Caco-2 (cell line): ENCODE measurements around the gene ZFHX3. TPM values are rescaled to one million over a fixed set of nuclear protein-coding genes. Genes with fewer than 3 reads are reported as not detected.

ENCODE experiments used
- BruUV-seq: library from RNA; stranded (reverse); fragments of 400-500 nt; replicated peaks from 2 replicates; lab custom pipeline; 2021; lab: Mats Ljungman, UMichigan
- CTCF ChIA-PET: fragments of 300-600 bp; sonication (Branson Sonifier 250); formaldehyde crosslinking; loops from one replicate; lab custom pipeline; 2022; ENCODE audit warnings: antibody characterized with exemption; lab: Charles Lee
- POLR2A ChIA-PET: fragments of 300-600 bp; sonication (Branson Sonifier 250); formaldehyde crosslinking; loops from one replicate; lab custom pipeline; 2022; ENCODE audit warnings: antibody characterized with exemption; lab: Charles Lee
- DNase-seq, 2 experiments: peaks; one replicate each; pipeline versions ENCODE4 v3.0.0 to v3.0.0-alpha.2; 2020 to 2022
- H3K27me3 ChIP-seq: replicated peaks from 2 replicates; pipeline ENCODE4 v1.6.0; 2011; ENCODE audit warnings: low read length; ENCODE audit not compliant: control insufficient read depth, insufficient read depth
- H3K36me3 ChIP-seq: 2 replicates; pipeline ENCODE4 v1.5.1; 2011; ENCODE audit warnings: low read length; ENCODE audit not compliant: control insufficient read depth, insufficient read depth
- H3K4me1 ChIP-seq: fragments of 250-450 bp; sonication (Bioruptor Pico); 2 replicates; pipeline ENCODE4 v1.5.1; 2020; ENCODE audit warnings: mild to moderate bottlenecking
- H3K4me3 ChIP-seq: 2 replicates; pipeline ENCODE4 v1.5.1; 2011; ENCODE audit warnings: low read depth, mild to moderate bottlenecking, control low read depth, low read length
- H3K9me3 ChIP-seq: fragments of 250-450 bp; sonication (Bioruptor Pico); 2 replicates; pipeline ENCODE4 v1.5.1; 2020; ENCODE audit warnings: mild to moderate bottlenecking, moderate library complexity
- H3K27ac Mint-ChIP-seq: one replicate; pipeline ENCODE4 v1.8.0; 2022; ENCODE audit warnings: mixed read lengths; ENCODE audit not compliant: unreplicated experiment
- H3K27me3 Mint-ChIP-seq: one replicate; pipeline ENCODE4 v1.8.0; 2022; ENCODE audit warnings: mixed read lengths; ENCODE audit not compliant: insufficient read depth, unreplicated experiment
- H3K36me3 Mint-ChIP-seq: one replicate; pipeline ENCODE4 v1.8.0; 2022; ENCODE audit warnings: mild to moderate bottlenecking, mixed read lengths; ENCODE audit not compliant: insufficient read depth, unreplicated experiment
- H3K4me1 Mint-ChIP-seq: one replicate; pipeline ENCODE4 v1.8.0; 2022; ENCODE audit warnings: low read depth, mixed read lengths; ENCODE audit not compliant: unreplicated experiment
- H3K4me3 Mint-ChIP-seq: one replicate; pipeline ENCODE4 v1.8.0; 2022; ENCODE audit warnings: mild to moderate bottlenecking, moderate library complexity, mixed read lengths; ENCODE audit not compliant: unreplicated experiment
- H3K9me3 Mint-ChIP-seq: one replicate; pipeline ENCODE4 v1.8.0; 2022; ENCODE audit warnings: mixed read lengths; ENCODE audit not compliant: unreplicated experiment
- CTCF ChIP-seq, 2 experiments: fragments of 200-600 bp in 1 of 2; IDR thresholded peaks; 1 replicate in 1 of 2; 2 replicates in 1 of 2; pipeline versions ENCODE4 v1.5.1 to v1.8.0; 2011 to 2022; ENCODE audit warnings: antibody characterized with exemption in 1 of 2, control low read depth in 1 of 2, inconsistent platforms in 1 of 2, low read depth in 1 of 2, low read length in 1 of 2, mild to moderate bottlenecking in 1 of 2, moderate library complexity in 1 of 2; ENCODE audit not compliant: insufficient read depth in 1 of 2, severe bottlenecking in 1 of 2, unreplicated experiment in 1 of 2
- intact Hi-C: fragments of 100-400 bp; cut with micrococcal nuclease; formaldehyde crosslinking; loops from one replicate; pipeline ENCODE4 v1.10.0; 2022; ENCODE audit not compliant: unreplicated experiment
- total RNA-seq: library from RNA; stranded (reverse); gene quantifications from 2 replicates; pipeline ENCODE4 v1.2.3, GENCODE V29; 2022

The ZFHX3 gene
- total RNA-seq, 1 experiment from 2014 or later = 39.9 TPM

- POLR2A ChIA-PET = no interaction called here
- CTCF ChIA-PET = no interaction called here
- H3K36me3 ChIP-seq = no peaks in the 10 kb centered on the region
- Mint-ChIP-seq H3K27ac (no peak overlapping the region), H3K4me3 (no peak overlapping the region), H3K4me1 (peaks cover 6% of the 10 kb centered on the region), H3K27me3 (no peaks in the 10 kb centered on the region), H3K36me3 (no peaks in the 10 kb centered on the region), H3K9me3 (no peaks in the 10 kb centered on the region)
- H3K4me1 ChIP-seq = peaks cover 10% of the 10 kb centered on the region
- no peaks in the 10 kb centered on the region for H3K9me3 ChIP-seq
- intact Hi-C loops = no loop called here
- no peak for TF ChIP-seq CTCF (IDR thresholded peaks at IDR 0.05; ENCODE audit: insufficient read depth in 1 of 2, low read depth in 1 of 2, low read length in 1 of 2, severe bottlenecking in 1 of 2, unreplicated experiment in 1 of 2)
- no TSS peak for BruUV-seq
- H3K4me3 ChIP-seq = no peak overlapping the region
- DNase-seq = no peak
- H3K27me3 ChIP-seq = no peaks in the 10 kb centered on the region
These were observed 308.4 kb downstream of the ZFHX3 start for GRCh38 chr16:72739577-72739976.

- ChIA-PET POLR2A (no interaction called here), CTCF (no interaction called here)
- Mint-ChIP-seq H3K9me3 (peaks cover 19% of the 10 kb centered on the region), H3K4me3 (no peak overlapping the region), H3K36me3 (no peaks in the 10 kb centered on the region), H3K4me1 (peaks cover 6% of the 10 kb centered on the region), H3K27ac (no peak overlapping the region), H3K27me3 (peaks cover 3% of the 10 kb centered on the region)
- no peak for DNase-seq
- no peak for TF ChIP-seq CTCF (IDR thresholded peaks at IDR 0.05; ENCODE audit: insufficient read depth in 1 of 2, low read depth in 1 of 2, low read length in 1 of 2, severe bottlenecking in 1 of 2, unreplicated experiment in 1 of 2)
- intact Hi-C loops = no loop called here
- H3K4me3 ChIP-seq = no peak overlapping the region
- H3K4me1 ChIP-seq = peaks cover 10% of the 10 kb centered on the region
- BruUV-seq = no TSS peak
- H3K36me3 ChIP-seq = no peaks in the 10 kb centered on the region
- 0 out of 2 replicates have a peak, but pooled peaks cover 4% of the 10 kb centered on the region for H3K9me3 ChIP-seq
- H3K27me3 ChIP-seq = no peaks in the 10 kb centered on the region
These were observed 311.9 kb downstream of the ZFHX3 start for GRCh38 chr16:72736074-72736473.
